Measurements from ENCODE around the gene PRKAG1. TPM values are rescaled to one million over a fixed set of nuclear protein-coding genes. Genes with fewer than 3 reads are reported as not detected.

Gene PRKAG1
- polyA plus RNA-seq, 3 donors = 35.9 to 58.9 (median 50.1) TPM

DNA sequence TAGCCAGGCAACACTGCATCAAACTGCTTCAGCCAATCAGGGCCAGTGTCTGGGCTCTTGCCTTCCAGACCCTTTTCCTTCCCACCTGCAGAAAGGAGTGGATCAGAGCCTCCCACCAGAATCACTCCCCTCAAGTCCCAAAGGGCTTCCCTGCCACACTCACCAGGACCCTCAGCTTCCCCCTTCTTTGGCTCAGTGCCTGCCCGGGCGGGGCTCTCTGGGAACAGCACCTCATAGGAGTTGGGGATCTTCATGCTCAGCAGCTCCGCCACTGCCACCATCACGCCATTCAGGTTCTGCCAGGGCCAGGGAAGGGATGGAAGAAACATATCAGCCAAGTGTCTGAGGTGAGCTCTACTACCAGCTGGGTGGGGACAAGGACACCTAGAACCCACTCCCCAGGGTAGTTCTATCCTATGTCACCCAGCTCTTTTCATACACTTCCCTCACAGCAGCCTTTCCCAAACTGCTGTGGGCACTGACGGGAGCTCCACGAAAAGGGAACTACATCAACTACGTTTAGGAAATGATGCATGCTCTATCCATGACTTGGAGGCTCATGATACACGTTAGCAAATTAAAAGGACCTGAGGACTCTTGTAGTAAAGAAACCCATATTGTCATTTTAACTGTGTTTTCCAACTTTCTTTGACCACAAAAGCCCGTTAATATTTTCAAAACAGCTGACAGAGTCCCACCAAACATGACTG, 9.4 kb upstream of the PRKAG1 start:
- no peaks in the 10 kb centered on the region for H3K4me1 ChIP-seq (ENCODE audit: control insufficient read depth in 1 of 2, insufficient read depth in 2 of 2, low read length in 2 of 2)
- peak overlapping the region in 1 of 2 donors; percentile 59 for H3K27ac ChIP-seq (ENCODE audit: low read depth in 1 of 2, low read length in 2 of 2)
- H3K79me2 ChIP-seq (ENCODE audit: insufficient read depth, low read length) = peaks cover 10% of the 10 kb centered on the region
- H3K9ac ChIP-seq (ENCODE audit: insufficient read depth, low read length, poor library complexity, severe bottlenecking) = no peak overlapping the region
- no peak overlapping the region for H3K4me3 Mint-ChIP-seq
- intact Hi-C loops (cut with micrococcal nuclease) = no loop called here
- peaks cover 79 to 96% of the 10 kb centered on the region in 2 donors for H3K36me3 Mint-ChIP-seq
- H3K27me3 ChIP-seq (ENCODE audit: control insufficient read depth in 2 of 2, insufficient read depth in 2 of 2, low read length in 2 of 2) = no peaks in the 10 kb centered on the region
- peaks cover 0 to 1% (median 0%) of the 10 kb centered on the region in 3 donors for H3K27me3 Mint-ChIP-seq (ENCODE audit: low read depth in 3 of 3)
- WGBS (ENCODE audit: insufficient coverage) = 56% methylated on average over 7 of the region's 9 CpGs
- peaks cover 14% of the 10 kb centered on the region for H3K4me1 Mint-ChIP-seq
- H3K4me2 ChIP-seq (replicated peaks; ENCODE audit: extremely low read depth, low read length, poor library complexity, severe bottlenecking) = no peak overlapping the region
- DNase-seq = peak; percentile 31 to 36 (median 32)
- no peaks in the 10 kb centered on the region for H3K9me3 Mint-ChIP-seq
- peaks cover 88% of the 10 kb centered on the region for H4K20me1 ChIP-seq (ENCODE audit: insufficient read depth, low read length)
- peak overlapping the region; percentile 45 to 90 (median 83) for H3K27ac Mint-ChIP-seq
- no peak overlapping the region for H2AFZ ChIP-seq (ENCODE audit: insufficient read depth, low read depth, low read length, poor library complexity, severe bottlenecking)
- TF ChIP-seq, protein P1, sequence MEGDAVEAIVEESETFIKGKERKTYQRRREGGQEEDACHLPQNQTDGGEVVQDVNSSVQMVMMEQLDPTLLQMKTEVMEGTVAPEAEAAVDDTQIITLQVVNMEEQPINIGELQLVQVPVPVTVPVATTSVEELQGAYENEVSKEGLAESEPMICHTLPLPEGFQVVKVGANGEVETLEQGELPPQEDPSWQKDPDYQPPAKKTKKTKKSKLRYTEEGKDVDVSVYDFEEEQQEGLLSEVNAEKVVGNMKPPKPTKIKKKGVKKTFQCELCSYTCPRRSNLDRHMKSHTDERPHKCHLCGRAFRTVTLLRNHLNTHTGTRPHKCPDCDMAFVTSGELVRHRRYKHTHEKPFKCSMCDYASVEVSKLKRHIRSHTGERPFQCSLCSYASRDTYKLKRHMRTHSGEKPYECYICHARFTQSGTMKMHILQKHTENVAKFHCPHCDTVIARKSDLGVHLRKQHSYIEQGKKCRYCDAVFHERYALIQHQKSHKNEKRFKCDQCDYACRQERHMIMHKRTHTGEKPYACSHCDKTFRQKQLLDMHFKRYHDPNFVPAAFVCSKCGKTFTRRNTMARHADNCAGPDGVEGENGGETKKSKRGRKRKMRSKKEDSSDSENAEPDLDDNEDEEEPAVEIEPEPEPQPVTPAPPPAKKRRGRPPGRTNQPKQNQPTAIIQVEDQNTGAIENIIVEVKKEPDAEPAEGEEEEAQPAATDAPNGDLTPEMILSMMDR (IDR thresholded peaks at IDR 0.05) = no peak
- H3K4me3 ChIP-seq (replicated peaks in 1 of 3; ENCODE audit: low read depth in 2 of 3, low read length in 3 of 3) = no peak overlapping the region
- no peaks in the 10 kb centered on the region for H3K9me3 ChIP-seq (replicated peaks in 1 of 2; ENCODE audit: control insufficient read depth in 1 of 2, insufficient read depth in 1 of 2, low read length in 2 of 2)
- peaks cover 95 to 100% of the 10 kb centered on the region in 2 donors for H3K36me3 ChIP-seq (replicated peaks in 1 of 2; ENCODE audit: control insufficient read depth in 1 of 2, insufficient read depth in 2 of 2, low read length in 2 of 2)

DNA sequence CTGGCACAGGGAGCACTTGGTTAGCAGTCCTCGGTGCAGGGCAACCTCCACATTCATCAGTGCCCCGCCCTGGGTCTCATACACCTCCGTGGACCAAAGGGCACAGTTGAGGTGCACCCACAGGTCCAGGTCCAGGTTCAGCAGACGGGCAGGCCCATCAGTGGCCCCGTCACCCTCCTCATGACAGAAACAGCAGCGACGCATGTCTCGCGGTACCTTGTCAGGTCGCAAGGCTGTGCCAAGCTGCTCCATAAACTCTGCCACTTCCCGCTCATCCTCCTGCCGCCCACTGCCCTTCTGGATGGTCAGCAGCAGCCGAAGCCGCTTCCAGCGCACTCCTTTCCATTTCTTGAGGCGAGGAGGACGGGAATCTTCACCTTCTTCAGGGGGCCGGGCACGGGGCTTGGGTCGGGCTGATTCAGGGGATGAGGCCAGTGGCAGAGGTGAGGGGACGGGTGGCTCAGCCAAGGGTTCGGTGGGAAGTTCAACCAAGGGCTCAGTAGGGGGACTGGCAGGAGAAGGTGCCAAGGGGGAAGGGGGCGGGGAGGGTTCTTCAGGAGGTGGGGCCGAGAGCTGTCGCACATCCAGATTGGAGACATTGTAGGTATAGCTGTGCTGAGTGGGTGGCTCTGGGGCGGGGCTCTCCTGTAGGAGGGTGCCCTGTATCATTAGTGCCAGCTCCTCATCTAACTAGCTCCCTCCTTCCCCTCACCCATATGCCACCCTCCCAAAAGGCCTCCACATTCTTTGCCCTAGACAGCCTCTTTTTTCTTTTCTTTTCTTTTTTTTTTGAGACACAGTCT, 8.3 kb upstream of the PRKAG1 start:
- H3K4me2 ChIP-seq (replicated peaks; ENCODE audit: extremely low read depth, low read length, poor library complexity, severe bottlenecking) = no peak overlapping the region
- H3K4me3 ChIP-seq (replicated peaks in 1 of 3; ENCODE audit: low read depth in 2 of 3, low read length in 3 of 3) = no peak overlapping the region
- TF ChIP-seq, protein P1 (IDR thresholded peaks at IDR 0.05) = no peak
- WGBS (ENCODE audit: insufficient coverage) = over 99% methylated on average over 23 of the region's 26 CpGs
- H3K9ac ChIP-seq (ENCODE audit: insufficient read depth, low read length, poor library complexity, severe bottlenecking) = no peak overlapping the region
- H3K27me3 ChIP-seq (ENCODE audit: control insufficient read depth in 2 of 2, insufficient read depth in 2 of 2, low read length in 2 of 2) = no peaks in the 10 kb centered on the region
- Mint-ChIP-seq H3K4me3 (no peak overlapping the region), H3K27me3 (ENCODE audit: low read depth in 3 of 3) (peaks cover 0 to 1% (median 0%) of the 10 kb centered on the region in 3 donors), H3K36me3 (peaks cover 80 to 96% of the 10 kb centered on the region in 2 donors), H3K4me1 (peaks cover 14% of the 10 kb centered on the region), H3K9me3 (no peaks in the 10 kb centered on the region), H3K27ac (peak overlapping the region in 5 of 7 donors; percentile 11 to 90 (median 83))
- DNase-seq = peak in 1 of 3 donors; percentile 4
- H3K79me2 ChIP-seq (ENCODE audit: insufficient read depth, low read length) = peaks cover 10% of the 10 kb centered on the region
- peaks cover 95 to 100% of the 10 kb centered on the region in 2 donors for H3K36me3 ChIP-seq (replicated peaks in 1 of 2; ENCODE audit: control insufficient read depth in 1 of 2, insufficient read depth in 2 of 2, low read length in 2 of 2)
- H4K20me1 ChIP-seq (ENCODE audit: insufficient read depth, low read length) = peaks cover 77% of the 10 kb centered on the region
- no peaks in the 10 kb centered on the region for H3K4me1 ChIP-seq (ENCODE audit: control insufficient read depth in 1 of 2, insufficient read depth in 2 of 2, low read length in 2 of 2)
- no peaks in the 10 kb centered on the region for H3K9me3 ChIP-seq (replicated peaks in 1 of 2; ENCODE audit: control insufficient read depth in 1 of 2, insufficient read depth in 1 of 2, low read length in 2 of 2)
- intact Hi-C loops (cut with micrococcal nuclease) = no loop called here
- H3K27ac ChIP-seq (ENCODE audit: low read depth in 1 of 2, low read length in 2 of 2) = no peak overlapping the region
- no peak overlapping the region for H2AFZ ChIP-seq (ENCODE audit: insufficient read depth, low read depth, low read length, poor library complexity, severe bottlenecking)
